Osteoblast (primary cell): Measurements from ENCODE around the gene CLTCL1. TPM values are rescaled to one million over a fixed set of nuclear protein-coding genes. Genes with fewer than 3 reads are reported as not detected.

Source experiments
- DNase-seq: peaks from one replicate; pipeline ENCODE4 v3.0.0; 2011; ENCODE audit warnings: low spot score, mixed read lengths; ENCODE audit not compliant: insufficient read length; ENCODE audit errors: missing footprints
- H2AFZ ChIP-seq: 2 replicates; pipeline ENCODE4 v1.6.0; 2011; ENCODE audit warnings: mild to moderate bottlenecking, low read length
- H3K27ac ChIP-seq: 2 replicates; pipeline ENCODE4 v1.5.1; 2011; ENCODE audit warnings: mild to moderate bottlenecking, low read depth, low read length, moderate library complexity
- H3K27me3 ChIP-seq: 2 replicates; pipeline ENCODE4 v1.6.0; 2012; ENCODE audit warnings: mild to moderate bottlenecking, control low read depth, inconsistent platforms, low read length, moderate library complexity; ENCODE audit not compliant: insufficient read depth
- H3K36me3 ChIP-seq: 2 replicates; pipeline ENCODE4 v1.5.1; 2011; ENCODE audit warnings: mild to moderate bottlenecking, low read length, control low read depth, moderate library complexity; ENCODE audit not compliant: insufficient read depth
- H3K4me1 ChIP-seq: 2 replicates; pipeline ENCODE4 v1.5.1; 2011; ENCODE audit warnings: mild to moderate bottlenecking, low read length, control low read depth, moderate library complexity; ENCODE audit not compliant: insufficient read depth
- H3K4me2 ChIP-seq: 2 replicates; pipeline ENCODE4 v1.6.0; 2011; ENCODE audit warnings: mild to moderate bottlenecking, low read length; ENCODE audit not compliant: insufficient read depth
- H3K4me3 ChIP-seq: fragments of 200-600 bp; sonication (generic); 3 replicates; pipeline ENCODE4 v1.5.1; 2012; ENCODE audit warnings: mild to moderate bottlenecking, low read length, inconsistent platforms; ENCODE audit not compliant: insufficient read depth
- H3K79me2 ChIP-seq: 2 replicates; pipeline ENCODE4 v1.6.0; 2012; ENCODE audit warnings: mild to moderate bottlenecking, low read length, control low read depth, inconsistent platforms; ENCODE audit not compliant: insufficient read depth
- H3K9me3 ChIP-seq: 2 replicates; pipeline ENCODE4 v1.5.1; 2011; ENCODE audit warnings: low read depth, low read length, control low read depth
- H4K20me1 ChIP-seq: 2 replicates; pipeline ENCODE4 v1.6.0; 2012; ENCODE audit warnings: mild to moderate bottlenecking, low read length, control low read depth; ENCODE audit not compliant: insufficient read depth
- total RNA-seq: library from RNA; depleted of rRNA; stranded (reverse); fragments of >200 nt; gene quantifications from 2 replicates; pipeline ENCODE4 v1.2.3, GENCODE V29; 2012
- TF ChIP-seq, protein P1 (sequence below): IDR thresholded peaks from 2 replicates; pipeline ENCODE4 v1.5.1; 2011; ENCODE audit warnings: mild to moderate bottlenecking, low read depth, low read length, moderate library complexity; ENCODE audit errors: extremely low read depth

The CLTCL1 gene
- total RNA-seq, 1 donor: 29.7 TPM

- H3K4me3 ChIP-seq: no peak overlapping the region
- TF ChIP-seq, protein P1, sequence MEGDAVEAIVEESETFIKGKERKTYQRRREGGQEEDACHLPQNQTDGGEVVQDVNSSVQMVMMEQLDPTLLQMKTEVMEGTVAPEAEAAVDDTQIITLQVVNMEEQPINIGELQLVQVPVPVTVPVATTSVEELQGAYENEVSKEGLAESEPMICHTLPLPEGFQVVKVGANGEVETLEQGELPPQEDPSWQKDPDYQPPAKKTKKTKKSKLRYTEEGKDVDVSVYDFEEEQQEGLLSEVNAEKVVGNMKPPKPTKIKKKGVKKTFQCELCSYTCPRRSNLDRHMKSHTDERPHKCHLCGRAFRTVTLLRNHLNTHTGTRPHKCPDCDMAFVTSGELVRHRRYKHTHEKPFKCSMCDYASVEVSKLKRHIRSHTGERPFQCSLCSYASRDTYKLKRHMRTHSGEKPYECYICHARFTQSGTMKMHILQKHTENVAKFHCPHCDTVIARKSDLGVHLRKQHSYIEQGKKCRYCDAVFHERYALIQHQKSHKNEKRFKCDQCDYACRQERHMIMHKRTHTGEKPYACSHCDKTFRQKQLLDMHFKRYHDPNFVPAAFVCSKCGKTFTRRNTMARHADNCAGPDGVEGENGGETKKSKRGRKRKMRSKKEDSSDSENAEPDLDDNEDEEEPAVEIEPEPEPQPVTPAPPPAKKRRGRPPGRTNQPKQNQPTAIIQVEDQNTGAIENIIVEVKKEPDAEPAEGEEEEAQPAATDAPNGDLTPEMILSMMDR: no peak
- H3K27ac ChIP-seq: no peak overlapping the region
- no peaks in the 10 kb centered on the region for H4K20me1 ChIP-seq
- H3K9me3 ChIP-seq: no peaks in the 10 kb centered on the region
- H3K36me3 ChIP-seq: no peaks in the 10 kb centered on the region
- H3K4me1 ChIP-seq: no peaks in the 10 kb centered on the region
- no peak overlapping the region for H3K4me2 ChIP-seq
- no peaks in the 10 kb centered on the region for H3K27me3 ChIP-seq
- H2AFZ ChIP-seq: no peak overlapping the region
- H3K79me2 ChIP-seq: no peaks in the 10 kb centered on the region
- peak; percentile 77 for DNase-seq
These were observed 89.4 kb downstream of the CLTCL1 start for GRCh38 chr22:19201869-19202798.

- Histone ChIP-seq H3K4me2 (no peak overlapping the region), H3K36me3 (no peaks in the 10 kb centered on the region), H2AFZ (no peak overlapping the region), H4K20me1 (no peaks in the 10 kb centered on the region), H3K27ac (no peak overlapping the region), H3K4me3 (no peak overlapping the region), H3K4me1 (no peaks in the 10 kb centered on the region), H3K27me3 (no peaks in the 10 kb centered on the region), H3K79me2 (no peaks in the 10 kb centered on the region), H3K9me3 (no peaks in the 10 kb centered on the region)
- peak; percentile 51 for DNase-seq
- TF ChIP-seq, protein P1: no peak
These were observed 90.2 kb downstream of the CLTCL1 start for GRCh38 chr22:19201130-19201868.

GRCh38 chr22:19199479-19199878 is 92.0 kb downstream of the CLTCL1 start:
- Histone ChIP-seq H3K4me3 (no peak overlapping the region), H4K20me1 (no peaks in the 10 kb centered on the region), H3K4me2 (no peak overlapping the region), H3K27ac (no peak overlapping the region), H3K4me1 (no peaks in the 10 kb centered on the region), H3K79me2 (no peaks in the 10 kb centered on the region), H3K9me3 (no peaks in the 10 kb centered on the region), H3K36me3 (no peaks in the 10 kb centered on the region), H2AFZ (no peak overlapping the region), H3K27me3 (no peaks in the 10 kb centered on the region)
- TF ChIP-seq, protein P1: no peak
- DNase-seq: peak; percentile 11
